CD4-positive, alpha-beta T cell treated with Interleukin-17A for 4 hours (primary cell): ENCODE measurements around the gene NPHP4.
"Not testable (repeated sequence)": the region's sequence is repeated elsewhere in the genome, so short reads cannot be mapped to it uniquely, and the experiment has no call there.

Experiments
- DNase-seq: peaks from one replicate; pipeline ENCODE4 v3.0.0-alpha.2; 2020; ENCODE audit warnings: mixed read lengths

Gene NPHP4

GRCh38 chr1:5908461-5909375 lies 83.5 kb downstream of the NPHP4 start:
- no peak for DNase-seq

GRCh38 chr1:5907966-5908365 lies 84.3 kb downstream of the NPHP4 start:
- DNase-seq, result no peak

GRCh38 chr1:5907386-5907785 lies 84.8 kb downstream of the NPHP4 start:
- no peak for DNase-seq

GRCh38 chr1:5906966-5907365 lies 85.3 kb downstream of the NPHP4 start:
- DNase-seq, result no peak

- no peak for DNase-seq
These were observed 86.1 kb downstream of the NPHP4 start for GRCh38 chr1:5906116-5906515.

- no peak for DNase-seq
These were observed 86.8 kb downstream of the NPHP4 start for GRCh38 chr1:5905436-5905835.

GRCh38 chr1:5904551-5904950 lies 87.7 kb downstream of the NPHP4 start:
- DNase-seq, result no peak

GRCh38 chr1:5903680-5904079 lies 88.5 kb downstream of the NPHP4 start:
- no peak for DNase-seq

- no peak for DNase-seq
These were observed 89.2 kb downstream of the NPHP4 start for GRCh38 chr1:5903031-5903430.

- DNase-seq, result no peak
These were observed 90.4 kb downstream of the NPHP4 start for GRCh38 chr1:5901841-5902240.

- DNase-seq, result no peak
These were observed 91.1 kb downstream of the NPHP4 start for GRCh38 chr1:5901150-5901549.

GRCh38 chr1:5898266-5898665 lies 94.0 kb downstream of the NPHP4 start:
- no peak for DNase-seq

- no peak for DNase-seq
These were observed 95.2 kb downstream of the NPHP4 start for GRCh38 chr1:5896706-5897660.

GRCh38 chr1:5895446-5896406 lies 96.5 kb downstream of the NPHP4 start:
- no peak for DNase-seq

GRCh38 chr1:5893699-5894278 lies 98.4 kb downstream of the NPHP4 start:
- not testable (repeated sequence) for DNase-seq

GRCh38 chr1:5892329-5892728 lies 99.9 kb downstream of the NPHP4 start:
- DNase-seq, result no peak

- DNase-seq, result no peak
These were observed 100.5 kb downstream of the NPHP4 start for GRCh38 chr1:5891736-5892135.

- DNase-seq, result no peak
These were observed 101.1 kb downstream of the NPHP4 start for GRCh38 chr1:5891137-5891536.

GRCh38 chr1:5890346-5891106 lies 101.7 kb downstream of the NPHP4 start:
- no peak for DNase-seq

GRCh38 chr1:5889901-5890300 lies 102.3 kb downstream of the NPHP4 start:
- no peak for DNase-seq

- DNase-seq, result no peak
These were observed 102.8 kb downstream of the NPHP4 start for GRCh38 chr1:5889462-5889861.
